Liver (tissue), 3 donors: ENCODE results near the gene ADIG.

Experiments
- CTCF ChIP-seq: fragments of 150-350 bp; IDR thresholded peaks from 2 replicates; pipeline ENCODE4 v1.5.1; 2017; ENCODE audit warnings: improper control_type of control experiment, low read depth, low read length; ENCODE audit not compliant: missing input control
- FOXA1 ChIP-seq: IDR thresholded peaks from 2 replicates; pipeline ENCODE4 v1.6.1; 2016; ENCODE audit warnings: antibody characterized with exemption
- FOXA2 ChIP-seq: IDR thresholded peaks from 2 replicates; pipeline ENCODE4 v1.6.1; 2016; ENCODE audit warnings: antibody characterized with exemption
- GABPA ChIP-seq, 2 donors: IDR thresholded peaks in 1 of 2; conservative IDR thresholded peaks in 1 of 2; 2 replicates each; pipeline ENCODE4 v1.6.1; 2016; ENCODE audit warnings: antibody characterized with exemption in 2 of 2, mild to moderate bottlenecking in 1 of 2, moderate library complexity in 1 of 2
- HNF4G ChIP-seq: IDR thresholded peaks from 2 replicates; pipeline ENCODE4 v1.6.1; 2016; ENCODE audit warnings: antibody characterized with exemption
- JUND ChIP-seq, 2 donors: IDR thresholded peaks; 2 replicates each; pipeline ENCODE4 v1.6.1; 2016; ENCODE audit warnings: antibody characterized with exemption in 2 of 2
- MAX ChIP-seq: IDR thresholded peaks from 2 replicates; pipeline ENCODE4 v1.6.1; 2016; ENCODE audit warnings: antibody characterized with exemption
- NR2F2 ChIP-seq: IDR thresholded peaks from 2 replicates; pipeline ENCODE4 v1.6.1; 2016; ENCODE audit warnings: antibody characterized with exemption
- REST ChIP-seq: IDR thresholded peaks from 2 replicates; pipeline ENCODE4 v1.6.1; 2016; ENCODE audit warnings: antibody characterized with exemption, mild to moderate bottlenecking
- RXRA ChIP-seq, 2 donors: IDR thresholded peaks; 2 replicates each; pipeline ENCODE4 v1.6.1; 2017 to 2018; ENCODE audit warnings: antibody characterized with exemption in 2 of 2, mild to moderate bottlenecking in 1 of 2
- SP1 ChIP-seq: IDR thresholded peaks from 2 replicates; pipeline ENCODE4 v1.6.1; 2018; ENCODE audit warnings: antibody characterized with exemption, mild to moderate bottlenecking
- TAF1 ChIP-seq: conservative IDR thresholded peaks from 2 replicates; pipeline ENCODE4 v1.6.1; 2016; ENCODE audit warnings: antibody characterized with exemption, mild to moderate bottlenecking
- YY1 ChIP-seq: IDR thresholded peaks from 2 replicates; pipeline ENCODE4 v1.6.1; 2016; ENCODE audit warnings: antibody characterized with exemption, mild to moderate bottlenecking
- ZBTB33 ChIP-seq: IDR thresholded peaks from 2 replicates; pipeline ENCODE4 v1.6.1; 2016; ENCODE audit warnings: antibody characterized with exemption
- donor health status: healthy.
- donor health status: healthy.

GRCh38 chr20:38569747-38570525 is 11.1 kb upstream of the ADIG start:
- no peak for TF ChIP-seq CTCF
- TF ChIP-seq RXRA (IDR thresholded peaks at IDR 0.05): no peak
- no peak for TF ChIP-seq HNF4G
- TF ChIP-seq JUND (IDR thresholded peaks at IDR 0.05): no peak
- no peak for TF ChIP-seq SP1
- no peak for TF ChIP-seq TAF1
- no peak for TF ChIP-seq FOXA1
- TF ChIP-seq ZBTB33: no peak
- no peak for TF ChIP-seq NR2F2
- no peak for TF ChIP-seq REST
- no peak for TF ChIP-seq GABPA (IDR thresholded peaks at IDR 0.05 in 1 of 2, conservative IDR thresholded peaks at IDR 0.05 in 1 of 2)
- TF ChIP-seq MAX: no peak
- TF ChIP-seq YY1: no peak
- no peak for TF ChIP-seq FOXA2
